ENCODE data around the gene CARHSP1.

Gene CARHSP1

GRCh38 chr16:8855972-8856371, 12.8 kb downstream of the CARHSP1 start:
- H3K36me3 ChIP-seq (ENCODE audit: insufficient read depth, low read length): peaks cover 51% of the 10 kb centered on the region; the same call in 1 of the 2 replicates
- no peaks in the 10 kb centered on the region for H3F3A ChIP-seq (ENCODE audit: low read depth)
- H3K4me1 ChIP-seq (ENCODE audit: insufficient read depth, low read length, poor library complexity, severe bottlenecking): no peaks in the 10 kb centered on the region
- peaks cover 4% of the 10 kb centered on the region for H4K20me1 ChIP-seq (ENCODE audit: insufficient read depth, low read length, poor library complexity, severe bottlenecking)
- H3K27me3 ChIP-seq (ENCODE audit: insufficient read depth, low read length, poor library complexity, severe bottlenecking): no peaks in the 10 kb centered on the region
- H3K4me2 ChIP-seq (ENCODE audit: low read depth, low read length, poor library complexity, severe bottlenecking): no peak overlapping the region
- no peaks in the 10 kb centered on the region for H3K9me2 ChIP-seq (replicated peaks; ENCODE audit: low read depth, low read length)
- no peak overlapping the region for H2AFZ ChIP-seq (ENCODE audit: low read length)
- peaks cover 18% of the 10 kb centered on the region; the same call in 1 of the 2 replicates for H3K79me2 ChIP-seq (ENCODE audit: insufficient read depth, low read length)
- no peak overlapping the region for H3K9ac ChIP-seq (ENCODE audit: low read depth, low read length, poor library complexity, severe bottlenecking)
- TF ChIP-seq EZH2phosphoT487 (IDR thresholded peaks at IDR 0.05; ENCODE audit: borderline replicate concordance) (no peak), CTCF (conservative IDR thresholded peaks at IDR 0.05; ENCODE audit: low read length) (no peak)
- H3K4me3 ChIP-seq (ENCODE audit: low read length, poor library complexity, severe bottlenecking): no peak overlapping the region
- H3K9me3 ChIP-seq (ENCODE audit: insufficient read depth, low read depth, low read length): no peaks in the 10 kb centered on the region

GRCh38 chr16:8855051-8855786, 13.6 kb downstream of the CARHSP1 start:
- H4K20me1 ChIP-seq (ENCODE audit: insufficient read depth, low read length, poor library complexity, severe bottlenecking): peaks cover 1% of the 10 kb centered on the region
- H3K4me3 ChIP-seq (ENCODE audit: low read length, poor library complexity, severe bottlenecking): no peak overlapping the region
- H3K36me3 ChIP-seq (ENCODE audit: insufficient read depth, low read length): peaks cover 56% of the 10 kb centered on the region; the same call in 1 of the 2 replicates
- no peaks in the 10 kb centered on the region for H3K9me3 ChIP-seq (ENCODE audit: insufficient read depth, low read depth, low read length)
- no peak overlapping the region for H3K9ac ChIP-seq (ENCODE audit: low read depth, low read length, poor library complexity, severe bottlenecking)
- H3K79me2 ChIP-seq (ENCODE audit: insufficient read depth, low read length): peaks cover 12% of the 10 kb centered on the region; the same call in 1 of the 2 replicates
- H3K4me2 ChIP-seq (ENCODE audit: low read depth, low read length, poor library complexity, severe bottlenecking): no peak overlapping the region
- no peaks in the 10 kb centered on the region for H3K27me3 ChIP-seq (ENCODE audit: insufficient read depth, low read length, poor library complexity, severe bottlenecking)
- TF ChIP-seq EZH2phosphoT487 (IDR thresholded peaks at IDR 0.05; ENCODE audit: borderline replicate concordance): no peak
- TF ChIP-seq CTCF (conservative IDR thresholded peaks at IDR 0.05; ENCODE audit: low read length): no peak; the same call in 1 of the 2 replicates
- no peak overlapping the region for H2AFZ ChIP-seq (ENCODE audit: low read length)
- no peaks in the 10 kb centered on the region for H3K4me1 ChIP-seq (ENCODE audit: insufficient read depth, low read length, poor library complexity, severe bottlenecking)
- H3F3A ChIP-seq (ENCODE audit: low read depth): no peaks in the 10 kb centered on the region
- no peaks in the 10 kb centered on the region for H3K9me2 ChIP-seq (replicated peaks; ENCODE audit: low read depth, low read length)

- Histone ChIP-seq H3K4me2 (ENCODE audit: low read depth, low read length, poor library complexity, severe bottlenecking) (no peak overlapping the region), H3K4me1 (ENCODE audit: insufficient read depth, low read length, poor library complexity, severe bottlenecking) (no peaks in the 10 kb centered on the region), H3K27me3 (ENCODE audit: insufficient read depth, low read length, poor library complexity, severe bottlenecking) (no peaks in the 10 kb centered on the region), H3K79me2 (ENCODE audit: insufficient read depth, low read length) (peaks cover 8% of the 10 kb centered on the region; the same call in 1 of the 2 replicates), H3K9me2 (replicated peaks; ENCODE audit: low read depth, low read length) (no peaks in the 10 kb centered on the region), H3K36me3 (ENCODE audit: insufficient read depth, low read length) (peaks cover 64% of the 10 kb centered on the region; the same call in 1 of the 2 replicates), H3K9me3 (ENCODE audit: insufficient read depth, low read depth, low read length) (no peaks in the 10 kb centered on the region), H3K4me3 (ENCODE audit: low read length, poor library complexity, severe bottlenecking) (no peak overlapping the region), H3F3A (ENCODE audit: low read depth) (no peaks in the 10 kb centered on the region), H4K20me1 (ENCODE audit: insufficient read depth, low read length, poor library complexity, severe bottlenecking) (no peaks in the 10 kb centered on the region), H2AFZ (ENCODE audit: low read length) (no peak overlapping the region), H3K9ac (ENCODE audit: low read depth, low read length, poor library complexity, severe bottlenecking) (no peak overlapping the region)
- no peak for TF ChIP-seq EZH2phosphoT487 (IDR thresholded peaks at IDR 0.05; ENCODE audit: borderline replicate concordance)
- TF ChIP-seq CTCF (conservative IDR thresholded peaks at IDR 0.05; ENCODE audit: low read length): no peak
These were observed 14.4 kb downstream of the CARHSP1 start for GRCh38 chr16:8854298-8854948.

Measured in Loucy (cell line).